GM10266 (cell line): Measurements from ENCODE around the gene PXDN.

Source experiments
- DNase-seq: peaks from one replicate; pipeline ENCODE4 v3.0.0; 2012; ENCODE audit errors: extremely low spot score
- CTCF ChIP-seq: IDR thresholded peaks from 2 replicates; pipeline ENCODE4 v1.5.1; 2012; ENCODE audit warnings: mild to moderate bottlenecking, low read depth; ENCODE audit not compliant: control insufficient read depth, insufficient read depth; ENCODE audit errors: missing control alignments

Gene PXDN

GRCh38 chr2:1746174-1747064 lies 2.1 kb upstream of the PXDN start:
- TF ChIP-seq CTCF = no peak
- no peak for DNase-seq

DNA sequence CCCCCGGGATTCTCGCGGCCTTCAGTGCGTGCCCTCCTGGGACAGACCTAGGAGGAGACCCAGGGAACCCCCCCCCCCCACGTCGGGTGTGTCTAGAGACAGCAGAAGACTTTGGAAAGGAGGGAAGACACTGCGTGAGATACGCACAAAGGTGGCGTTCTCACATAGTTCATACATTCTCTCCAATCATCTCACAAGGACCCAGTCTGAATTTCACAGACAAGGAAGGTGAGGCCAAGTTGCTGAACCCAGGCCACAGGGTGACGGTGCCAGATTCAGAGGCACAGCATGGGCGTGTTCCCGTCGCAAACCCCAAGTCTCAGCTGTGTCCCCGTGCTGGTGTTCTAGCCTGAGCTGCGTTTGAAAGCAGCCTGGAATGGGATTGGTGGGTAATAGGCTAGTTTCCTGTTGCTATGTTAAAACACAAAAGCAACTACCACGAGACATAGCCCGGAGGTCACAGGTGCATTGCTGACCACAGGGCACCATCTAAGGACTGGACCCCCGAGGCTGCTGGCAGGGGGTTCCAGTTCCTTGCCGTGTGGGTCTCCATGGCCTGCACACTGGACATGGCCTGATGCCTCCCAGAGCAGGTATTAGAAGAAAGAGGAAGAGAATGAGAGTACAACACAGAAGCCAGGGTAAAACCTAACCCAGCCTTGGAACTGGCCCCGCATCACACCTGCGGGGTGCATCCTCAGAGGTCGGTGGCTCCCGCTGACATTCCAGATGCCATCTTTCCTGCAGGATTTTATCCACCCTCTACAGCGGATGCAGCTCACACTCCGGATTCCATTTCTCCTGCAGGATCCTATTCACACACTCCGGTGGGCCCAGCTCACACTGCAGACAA lies 1.1 kb upstream of the PXDN start:
- TF ChIP-seq CTCF = no peak
- no peak for DNase-seq

DNA sequence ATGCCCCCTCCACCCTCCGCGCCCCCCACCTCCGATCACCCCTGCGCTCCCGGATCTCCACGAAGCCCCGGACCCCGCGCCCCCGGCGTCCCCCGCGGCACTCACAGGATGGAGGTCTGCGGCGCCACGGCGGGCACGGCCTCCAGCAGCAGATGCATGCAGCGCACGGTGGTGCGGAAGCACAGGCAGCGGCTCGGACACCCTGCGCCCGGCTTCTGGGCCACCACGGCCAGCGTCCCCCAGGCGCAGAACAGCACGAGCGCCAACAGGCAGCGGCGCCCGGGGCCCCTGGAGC lies 217 bp downstream of the PXDN start:
- no peak for TF ChIP-seq CTCF
- no peak for DNase-seq

- no peak for DNase-seq
- no peak for TF ChIP-seq CTCF
These were observed 742 bp downstream of the PXDN start for GRCh38 chr2:1743396-1744150.

DNA sequence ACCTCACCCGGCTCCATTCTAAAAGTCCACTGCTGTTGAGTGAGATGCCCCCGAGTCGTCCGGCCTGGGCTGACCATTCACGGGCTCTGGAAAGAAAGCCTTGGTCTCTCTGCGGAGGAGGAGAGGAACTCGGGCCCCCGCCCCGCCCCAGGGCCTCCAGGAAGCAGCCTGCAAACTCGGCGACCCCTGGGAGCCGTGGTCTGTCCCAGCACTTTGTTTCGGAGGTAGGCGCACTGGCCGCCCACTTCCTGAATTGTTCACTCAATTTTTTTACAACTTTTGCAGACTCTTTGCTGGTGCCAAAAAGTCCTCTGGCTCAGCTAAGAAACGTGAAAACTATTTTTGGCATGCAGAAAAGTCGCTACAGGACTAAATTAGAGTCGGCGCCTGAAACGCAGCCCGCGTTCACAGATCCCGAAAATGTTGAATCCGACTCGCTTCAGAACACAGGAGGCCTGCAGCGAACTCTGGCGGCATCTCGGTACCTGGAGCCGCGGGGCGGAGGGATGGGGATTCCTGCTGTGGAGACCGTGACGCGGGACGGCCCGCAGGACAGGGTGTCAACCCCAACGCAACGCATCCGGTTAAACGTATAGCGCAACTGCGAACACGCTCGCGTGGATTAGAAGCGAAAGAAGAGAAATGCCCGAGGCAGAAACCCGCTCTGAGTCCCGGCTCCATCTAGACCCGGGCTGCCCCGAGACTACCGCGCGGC lies 1.5 kb downstream of the PXDN start:
- no peak for TF ChIP-seq CTCF
- no peak for DNase-seq

DNA sequence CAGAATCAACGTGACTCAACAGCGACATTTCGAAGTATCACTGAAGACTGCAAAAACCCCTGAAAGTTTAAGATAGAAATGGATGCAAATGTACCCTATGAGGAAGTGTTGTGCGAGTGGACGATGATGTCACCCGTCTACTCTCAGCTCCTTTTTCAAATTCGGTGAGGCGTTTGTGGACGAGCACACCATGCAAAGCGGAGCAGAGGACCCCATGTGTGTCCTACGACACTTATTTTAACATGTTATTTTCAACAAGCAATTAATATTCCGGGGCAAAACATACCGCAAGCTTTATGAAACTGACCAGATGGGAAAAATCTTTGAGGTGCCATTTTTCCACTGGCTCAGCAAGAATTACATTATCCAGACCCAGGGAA lies 2.0 kb downstream of the PXDN start:
- no peak for DNase-seq
- no peak for TF ChIP-seq CTCF
